PC-3 (cell line): ENCODE data around the gene CDH4.

ENCODE experiments used
- EZH2 ChIP-seq: fragments of 300-600 bp; sonication (generic); IDR thresholded peaks from one replicate; pipeline ENCODE4 v1.6.1; 2017; ENCODE audit warnings: antibody characterized with exemption, mild to moderate bottlenecking, low read length; ENCODE audit not compliant: unreplicated experiment
- TF ChIP-seq, protein P1 (sequence below): fragments of 300-600 bp; sonication (generic); conservative IDR thresholded peaks from 2 replicates; pipeline ENCODE4 v1.5.1; 2017; ENCODE audit warnings: antibody characterized with exemption, low read depth, mild to moderate bottlenecking, low read length

DNA sequence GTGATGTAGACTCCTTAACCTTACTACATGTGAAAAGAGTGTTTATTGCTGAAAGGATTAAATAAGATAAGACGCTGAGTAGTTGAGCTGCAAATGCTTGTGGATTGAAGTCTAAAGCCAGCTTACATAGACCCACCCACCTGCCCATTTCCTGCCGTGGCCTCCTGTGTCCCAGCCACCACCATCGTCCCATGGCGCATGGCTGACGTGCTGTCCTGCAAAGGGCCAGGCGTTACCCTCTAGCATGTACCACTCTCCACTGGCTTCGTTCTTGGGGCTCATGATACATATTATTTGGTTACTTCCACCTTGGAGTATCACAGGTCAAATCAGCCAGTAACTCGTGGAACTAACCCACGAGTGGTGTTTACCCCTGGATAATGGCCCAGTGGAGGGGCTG, 181.8 kb downstream of the CDH4 start:
- TF ChIP-seq, protein P1, sequence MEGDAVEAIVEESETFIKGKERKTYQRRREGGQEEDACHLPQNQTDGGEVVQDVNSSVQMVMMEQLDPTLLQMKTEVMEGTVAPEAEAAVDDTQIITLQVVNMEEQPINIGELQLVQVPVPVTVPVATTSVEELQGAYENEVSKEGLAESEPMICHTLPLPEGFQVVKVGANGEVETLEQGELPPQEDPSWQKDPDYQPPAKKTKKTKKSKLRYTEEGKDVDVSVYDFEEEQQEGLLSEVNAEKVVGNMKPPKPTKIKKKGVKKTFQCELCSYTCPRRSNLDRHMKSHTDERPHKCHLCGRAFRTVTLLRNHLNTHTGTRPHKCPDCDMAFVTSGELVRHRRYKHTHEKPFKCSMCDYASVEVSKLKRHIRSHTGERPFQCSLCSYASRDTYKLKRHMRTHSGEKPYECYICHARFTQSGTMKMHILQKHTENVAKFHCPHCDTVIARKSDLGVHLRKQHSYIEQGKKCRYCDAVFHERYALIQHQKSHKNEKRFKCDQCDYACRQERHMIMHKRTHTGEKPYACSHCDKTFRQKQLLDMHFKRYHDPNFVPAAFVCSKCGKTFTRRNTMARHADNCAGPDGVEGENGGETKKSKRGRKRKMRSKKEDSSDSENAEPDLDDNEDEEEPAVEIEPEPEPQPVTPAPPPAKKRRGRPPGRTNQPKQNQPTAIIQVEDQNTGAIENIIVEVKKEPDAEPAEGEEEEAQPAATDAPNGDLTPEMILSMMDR, result no peak
- no peak for TF ChIP-seq EZH2
